NCI-H524 (cell line): ENCODE results near the gene DCUN1D2.
"Not testable (repeated sequence)": the region's sequence is repeated elsewhere in the genome, so short reads cannot be mapped to it uniquely, and the experiment has no call there.

Experiments
- DNase-seq, 2 experiments: peaks; one replicate each; lab custom pipeline; 2025; lab: John Stamatoyannopoulos, UW

The DCUN1D2 gene

GRCh38 chr13:113490496-113491417 lies at the start of gene DCUN1D2:
Gene DCUN1D2 (minus strand): TSS chr13:113490711. CDS start chr13:113490669, 42 bp downstream.
- DNase-seq, result peak; percentile 81 to 90

GRCh38 chr13:113539822-113540221 lies 49.3 kb upstream of the DCUN1D2 start:
- DNase-seq, result no peak

GRCh38 chr13:113539176-113539575 lies 48.7 kb upstream of the DCUN1D2 start:
- no peak for DNase-seq

DNA sequence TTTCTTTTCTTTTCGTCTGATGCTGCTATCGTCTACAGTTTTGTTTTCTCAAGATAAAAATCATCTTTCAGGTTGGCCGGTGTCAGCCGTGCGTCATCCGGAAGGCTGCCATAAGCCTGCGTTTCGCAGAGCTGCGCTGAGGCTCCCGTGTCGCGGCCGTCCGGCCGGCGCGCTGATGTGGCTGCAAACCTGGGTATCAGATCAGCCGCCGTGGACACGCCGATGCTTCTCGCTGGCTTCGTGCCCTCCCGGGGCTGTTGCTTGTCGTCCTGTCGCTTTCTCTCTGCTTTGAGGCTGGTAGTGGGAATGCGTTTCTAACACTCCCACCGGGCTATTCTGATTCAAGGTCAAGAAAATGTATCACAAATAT lies 48.2 kb upstream of the DCUN1D2 start:
- DNase-seq, result no peak

DNA sequence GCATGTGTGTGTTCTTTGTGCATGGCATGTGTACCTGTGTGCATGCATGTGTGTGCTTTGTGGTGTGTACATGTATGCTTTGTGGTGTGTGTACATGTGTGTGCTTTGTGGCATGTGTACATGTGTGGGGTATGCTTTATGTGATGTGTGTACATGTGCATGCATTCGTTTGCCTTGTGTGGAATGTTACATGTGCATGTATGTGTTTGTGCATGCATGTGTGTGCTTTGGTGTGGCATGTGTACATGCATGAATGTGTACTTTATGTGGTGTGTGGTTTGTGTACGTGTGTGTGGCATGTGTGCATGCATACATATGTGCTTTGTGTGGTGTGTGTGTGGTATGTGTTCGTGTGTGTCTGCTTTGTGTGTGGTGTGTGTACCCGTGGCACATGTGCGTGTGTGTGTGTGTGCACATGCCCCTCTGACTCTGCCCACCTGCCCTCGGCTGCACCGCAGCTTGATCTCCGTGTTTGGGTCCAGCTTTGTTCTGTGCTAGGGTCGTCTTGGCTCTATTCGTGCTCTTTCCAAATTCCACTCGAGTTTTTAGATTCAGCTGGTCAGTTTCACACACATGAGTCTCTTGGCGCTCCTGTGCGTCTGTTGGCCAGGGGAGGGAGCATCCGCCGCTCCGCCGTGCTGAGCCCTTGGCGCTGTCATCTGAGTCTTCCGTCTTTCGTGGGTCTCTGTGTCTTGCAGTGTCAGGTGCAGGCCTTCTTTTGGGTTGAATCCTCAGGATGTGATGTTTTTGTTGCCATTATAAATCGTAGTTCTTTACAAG lies 47.6 kb upstream of the DCUN1D2 start:
- no peak for DNase-seq

GRCh38 chr13:113537205-113537604 lies 46.7 kb upstream of the DCUN1D2 start:
- no peak for DNase-seq

- no peak for DNase-seq
These were observed 46.1 kb upstream of the DCUN1D2 start for GRCh38 chr13:113536461-113537110.

- DNase-seq, result no peak
These were observed 44.9 kb upstream of the DCUN1D2 start for GRCh38 chr13:113535381-113535781.

- no peak for DNase-seq
These were observed 43.8 kb upstream of the DCUN1D2 start for GRCh38 chr13:113534236-113534860.

DNA sequence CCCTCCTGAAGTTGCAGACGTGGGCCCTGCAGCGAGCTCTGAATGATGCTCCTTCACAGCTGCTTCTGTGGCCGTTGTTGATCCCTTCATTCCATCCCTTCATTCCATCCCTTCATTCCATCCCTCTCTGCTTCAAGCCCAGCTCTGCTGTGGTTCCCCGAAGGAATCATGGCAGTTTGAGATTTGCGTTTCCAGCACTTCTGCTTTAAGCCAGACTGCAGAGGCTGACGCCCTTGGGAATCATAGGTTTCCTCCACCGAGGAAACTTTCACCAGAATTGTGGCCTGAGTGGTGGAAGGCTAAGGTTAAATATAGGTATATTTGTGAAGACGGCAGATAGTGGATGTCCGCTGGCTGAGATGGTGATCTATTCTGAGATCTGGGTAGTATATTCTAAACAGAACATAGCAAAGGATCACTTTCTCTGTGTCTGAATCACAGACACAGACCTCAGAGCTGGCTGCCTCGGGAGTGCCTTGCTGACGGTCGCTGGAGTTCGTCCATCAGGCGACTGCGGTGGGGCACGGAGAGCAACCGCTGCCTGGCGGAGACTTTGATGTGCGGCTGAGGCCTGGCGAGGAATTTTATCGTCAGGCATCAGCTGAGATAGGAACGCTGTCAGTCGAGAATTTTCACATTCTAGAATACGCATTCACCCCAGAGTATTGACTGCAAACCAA lies 42.8 kb upstream of the DCUN1D2 start:
- DNase-seq, result no peak

DNA sequence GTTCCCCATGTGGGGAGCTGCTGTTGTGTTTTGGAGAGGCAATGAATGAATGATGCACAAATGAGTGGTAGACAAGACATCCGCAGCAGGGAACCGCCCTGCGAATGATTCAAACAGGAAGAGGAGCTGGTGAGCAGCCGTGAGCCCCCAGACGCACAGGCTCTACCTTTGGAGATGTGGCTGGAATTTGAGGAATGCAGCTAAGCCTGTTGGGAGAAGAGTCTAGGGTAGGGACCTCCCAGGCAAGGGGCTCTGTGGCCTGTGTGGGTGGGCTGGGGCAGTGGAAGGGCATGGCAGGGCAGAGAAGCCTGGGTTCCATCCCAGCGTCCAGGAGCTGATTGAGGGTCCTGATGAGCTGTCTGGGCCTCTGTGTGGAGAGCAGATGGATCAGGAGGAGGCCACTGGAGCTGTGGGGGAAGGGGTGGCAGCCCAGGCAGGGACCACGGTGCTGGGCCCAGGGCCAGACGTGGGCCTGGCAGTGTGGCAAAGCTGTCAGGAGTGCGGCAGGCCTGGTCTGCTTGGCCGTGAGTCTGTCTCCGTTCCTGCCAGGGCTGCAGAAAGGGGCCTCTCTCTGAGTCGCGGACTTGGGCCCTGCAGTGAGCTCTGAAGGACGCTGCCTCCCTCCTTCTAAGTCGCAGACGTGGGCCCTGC lies 41.8 kb upstream of the DCUN1D2 start:
- DNase-seq, result no peak

DNA sequence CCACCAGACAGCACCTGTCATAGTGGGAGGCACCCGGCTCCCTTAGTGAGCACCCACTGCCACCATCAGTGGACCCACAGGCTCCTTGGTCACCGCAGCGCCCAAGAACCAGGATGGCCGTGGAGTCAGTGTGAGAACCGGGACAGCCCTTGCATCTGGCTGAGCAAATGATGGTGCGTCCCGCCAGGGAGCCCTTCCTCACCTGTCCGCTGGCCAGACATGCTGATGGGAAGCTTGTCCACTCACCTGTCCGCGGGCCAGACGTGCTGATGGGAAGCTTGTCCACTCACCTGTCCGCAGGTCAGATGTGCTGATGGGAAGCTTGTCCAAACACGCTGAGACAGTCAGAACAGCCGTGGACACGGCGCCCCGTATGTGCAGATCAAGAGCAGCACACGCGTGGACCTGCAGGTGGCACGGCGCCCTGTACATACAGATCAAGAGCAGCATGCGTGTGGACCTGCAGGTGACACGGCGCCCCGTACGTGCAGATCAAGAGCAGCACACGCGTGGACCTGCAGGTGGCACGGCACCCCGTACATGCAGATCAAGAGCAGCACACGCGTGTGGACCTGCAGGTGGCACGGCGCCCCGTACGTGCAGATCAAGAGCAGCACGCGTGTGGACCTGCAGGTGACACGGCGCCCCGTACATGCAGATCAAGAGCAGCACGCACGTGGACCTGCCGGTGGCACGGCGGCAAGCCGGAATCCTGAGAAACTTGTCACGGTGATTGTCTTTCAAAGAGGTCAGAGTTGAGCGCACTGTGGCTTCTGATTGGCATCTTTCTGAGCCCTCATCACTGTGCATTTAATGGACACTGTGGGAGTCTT lies 40.7 kb upstream of the DCUN1D2 start:
- DNase-seq, result no peak

- no peak for DNase-seq
These were observed 38.3 kb upstream of the DCUN1D2 start for GRCh38 chr13:113528813-113529180.

DNA sequence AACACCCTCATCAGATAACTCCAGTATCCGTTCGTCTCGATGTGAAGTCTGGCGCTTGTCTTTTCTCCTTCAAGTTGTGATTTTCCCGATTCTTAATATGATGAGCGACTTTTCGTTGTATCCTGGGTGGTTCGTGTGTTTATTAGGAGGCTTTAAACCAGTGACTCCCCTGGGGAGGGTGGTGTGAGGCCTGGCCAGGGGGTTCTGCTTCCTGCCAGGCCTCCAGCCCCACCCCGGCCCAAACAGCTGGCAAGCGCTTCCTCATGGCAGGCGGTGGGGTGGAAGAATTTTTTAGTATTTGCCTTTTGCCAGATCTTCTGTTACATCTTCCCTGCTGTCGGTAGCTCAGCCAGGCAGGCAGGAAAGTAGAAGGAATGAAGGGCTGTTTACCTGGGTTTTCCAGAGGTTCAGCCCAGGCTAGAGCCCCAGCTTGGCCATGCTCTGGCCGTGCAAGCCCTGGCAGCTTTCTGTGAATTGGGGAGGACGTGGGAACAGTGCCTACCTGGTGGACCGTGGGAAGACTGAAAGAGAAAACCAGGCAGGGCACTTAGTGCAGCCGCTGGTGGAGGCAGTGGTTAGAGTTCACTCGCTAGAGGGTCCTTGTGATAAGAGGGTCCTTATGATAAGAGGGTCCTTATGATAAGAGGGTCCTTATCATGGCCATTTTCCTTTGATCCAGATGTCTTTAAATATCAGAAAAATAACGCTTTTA lies 37.7 kb upstream of the DCUN1D2 start:
- DNase-seq, result no peak

GRCh38 chr13:113527272-113527958 lies 36.9 kb upstream of the DCUN1D2 start:
- DNase-seq, result no peak

DNA sequence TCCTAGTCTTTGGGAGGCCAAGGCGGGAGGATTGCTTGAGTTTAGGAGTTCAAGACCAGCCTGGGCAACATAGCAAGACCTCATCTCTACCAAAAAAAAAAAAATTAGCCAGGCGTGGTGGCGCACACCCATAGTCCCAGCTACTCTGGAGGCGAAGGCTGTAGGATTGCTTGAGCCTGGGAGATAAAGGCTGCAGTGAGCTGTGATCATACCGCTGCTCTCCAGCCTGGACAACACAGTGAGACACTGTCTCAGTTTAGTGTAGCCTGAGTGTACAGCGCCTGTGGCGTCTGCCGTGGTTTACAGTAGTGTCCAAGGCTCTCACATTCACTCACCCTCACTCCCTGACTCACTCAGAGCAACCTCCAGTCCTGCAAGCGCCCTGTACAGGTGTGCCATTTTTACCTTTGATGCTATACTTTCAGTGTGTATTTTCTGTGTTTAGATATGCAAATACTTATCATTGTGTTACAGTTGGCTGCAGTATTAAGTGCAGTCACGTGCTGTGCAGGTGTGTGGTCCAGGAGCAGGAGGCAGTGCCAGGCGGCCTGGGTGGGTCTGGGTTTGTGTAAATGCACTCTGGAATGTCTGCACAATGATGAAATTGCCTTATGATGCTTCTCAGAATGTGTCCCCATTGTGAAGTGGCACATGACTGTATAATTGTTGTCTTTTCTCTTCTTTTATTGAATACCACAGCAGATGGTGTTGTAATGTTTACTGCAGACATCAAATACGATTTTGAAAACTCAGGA lies 36.1 kb upstream of the DCUN1D2 start:
- DNase-seq, result no peak

- DNase-seq, result not testable (repeated sequence)
These were observed 31.9 kb upstream of the DCUN1D2 start for GRCh38 chr13:113522438-113522837.

GRCh38 chr13:113520571-113520970 lies 30.1 kb upstream of the DCUN1D2 start:
- no peak for DNase-seq
